Mononuclear cell (primary cell): ENCODE results near the gene IFNLR1. TPM values are rescaled to one million over a fixed set of nuclear protein-coding genes. Genes with fewer than 3 reads are reported as not detected.

ENCODE experiments used
- H3K27me3 ChIP-seq: 2 replicates; pipeline ENCODE4 v1.6.0; 2011; ENCODE audit warnings: low read length, control low read depth; ENCODE audit not compliant: insufficient read depth
- H3K4me1 ChIP-seq: 2 replicates; pipeline ENCODE4 v1.5.1; 2011; ENCODE audit warnings: mild to moderate bottlenecking, low read length, control low read depth; ENCODE audit not compliant: insufficient read depth
- H3K4me3 ChIP-seq: 2 replicates; pipeline ENCODE4 v1.5.1; 2011; ENCODE audit warnings: mild to moderate bottlenecking, low read length, moderate library complexity
- H3K9me3 ChIP-seq: 2 replicates; pipeline ENCODE4 v1.5.1; 2011; ENCODE audit warnings: low read depth, mild to moderate bottlenecking, control low read depth, low read length
- total RNA-seq: library from RNA; depleted of rRNA; stranded (reverse); fragments of >200 nt; gene quantifications from one replicate; pipeline ENCODE4 v1.2.3, GENCODE V29; 2012

Gene IFNLR1
- total RNA-seq, 1 donor, result 1.6 TPM

DNA sequence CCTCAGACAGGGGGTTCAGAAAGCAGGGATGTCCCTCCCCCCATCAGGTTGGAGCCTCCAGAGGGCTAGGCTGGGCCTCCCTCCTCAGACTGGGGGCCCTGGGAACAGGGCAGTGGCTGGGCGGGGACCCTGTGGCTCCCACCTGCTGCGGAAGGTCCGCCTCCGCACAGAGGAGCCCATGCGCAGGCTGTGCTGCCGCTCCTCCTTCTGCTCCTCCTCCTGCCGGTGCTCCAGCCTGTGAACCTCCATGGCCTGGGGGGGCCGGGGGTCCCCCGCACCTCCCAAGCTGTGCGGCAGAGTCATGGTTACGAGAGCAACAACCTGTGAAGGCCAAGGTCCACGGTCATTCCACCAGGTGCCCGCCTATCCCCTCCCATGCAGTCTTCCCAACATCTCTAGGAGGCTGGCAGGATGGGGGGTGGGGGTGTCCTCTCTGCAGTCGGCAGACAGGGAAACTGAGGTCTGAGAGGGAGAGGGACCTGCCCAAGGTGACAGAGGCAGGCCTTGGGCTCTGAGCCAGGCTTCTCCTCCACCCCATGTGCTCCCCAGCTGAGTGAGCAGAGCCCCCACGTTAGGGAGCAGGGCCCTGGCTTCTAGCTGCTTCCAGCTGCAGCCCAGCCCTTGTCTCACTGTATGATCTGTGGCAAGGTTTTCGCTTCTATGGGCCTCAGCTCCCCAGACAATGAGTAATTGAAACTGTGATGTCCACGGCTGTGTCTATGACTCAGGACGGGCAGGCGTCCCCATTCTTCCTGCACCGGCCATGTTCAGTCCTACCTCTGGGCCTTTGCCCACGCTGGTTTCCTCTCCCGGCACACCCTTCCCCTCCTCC is 78.5 kb downstream of the IFNLR1 start:
- Histone ChIP-seq H3K9me3 (no peaks in the 10 kb centered on the region), H3K4me1 (no peaks in the 10 kb centered on the region), H3K27me3 (no peaks in the 10 kb centered on the region), H3K4me3 (no peak overlapping the region)

DNA sequence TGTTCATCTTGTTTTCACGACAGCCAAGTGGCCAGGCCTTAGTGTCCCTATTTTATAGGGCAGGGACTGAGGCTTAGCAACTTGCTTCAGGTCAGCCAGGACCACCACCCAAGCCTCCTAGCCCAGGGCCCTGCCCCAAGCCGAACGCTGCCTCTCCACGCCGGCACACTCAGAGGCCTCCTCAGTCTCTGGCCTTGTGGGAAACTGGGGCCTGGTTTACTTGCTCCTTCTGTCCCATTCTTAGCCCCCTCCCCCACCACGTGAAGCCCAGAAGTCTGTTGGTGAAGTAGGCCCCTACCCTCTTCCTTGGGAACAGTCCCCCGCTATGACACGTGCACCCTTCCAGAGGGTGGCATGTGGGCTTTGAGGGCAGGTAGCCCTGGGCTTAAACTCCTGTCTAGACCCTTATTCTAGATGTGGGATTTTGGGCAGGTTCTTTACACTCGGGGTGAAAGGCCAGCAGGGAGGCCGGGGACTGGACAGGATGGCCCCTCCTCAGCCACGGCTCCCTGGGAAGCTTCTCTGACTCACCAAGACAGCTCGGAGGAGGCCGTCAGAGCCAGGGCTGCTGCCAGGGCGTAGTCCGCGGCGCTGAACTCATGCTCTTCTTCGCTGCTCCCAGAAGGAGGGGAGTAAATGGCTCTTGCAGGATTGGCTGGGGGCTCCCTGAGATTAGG is 79.5 kb downstream of the IFNLR1 start:
- Histone ChIP-seq H3K9me3 (no peaks in the 10 kb centered on the region), H3K27me3 (no peaks in the 10 kb centered on the region), H3K4me1 (no peaks in the 10 kb centered on the region), H3K4me3 (no peak overlapping the region)

DNA sequence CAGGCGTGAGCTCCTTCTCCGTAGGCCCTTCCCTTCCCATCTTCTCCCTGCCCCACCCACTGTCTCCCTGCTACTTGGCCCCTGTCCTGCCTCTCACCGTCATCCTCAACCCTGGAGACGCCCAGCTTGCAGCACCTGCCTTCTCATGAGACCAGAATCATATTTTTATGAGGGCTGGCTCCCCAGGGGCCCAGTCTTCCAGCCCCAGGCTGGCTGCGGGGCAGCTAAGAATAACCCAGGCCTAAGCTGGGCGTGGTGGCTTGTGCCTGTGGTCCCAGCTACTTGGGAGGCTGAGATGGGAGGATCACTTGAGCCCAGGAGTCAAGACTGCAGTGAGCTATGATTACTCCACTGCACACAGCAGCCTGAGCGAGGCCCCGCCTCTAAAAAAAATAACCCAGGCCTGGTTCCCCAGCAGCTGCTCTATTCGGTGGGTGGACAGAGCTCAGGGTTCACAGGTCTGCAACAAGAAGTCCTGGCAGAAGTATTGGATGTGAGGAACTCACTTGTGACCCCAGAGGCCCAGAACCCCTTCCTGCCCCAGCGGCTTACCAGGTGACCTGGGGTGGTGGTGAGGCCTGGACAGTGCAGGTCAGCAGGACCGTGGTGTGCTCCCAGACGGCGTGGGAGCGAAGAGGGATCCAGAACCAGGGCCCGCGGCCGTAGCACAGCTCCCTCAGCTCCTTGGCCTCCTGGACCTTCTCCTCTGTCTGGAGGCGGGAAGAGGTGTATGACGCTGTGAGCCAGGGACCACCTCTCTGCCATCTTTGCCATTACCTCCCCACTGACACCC is 81.5 kb downstream of the IFNLR1 start:
- H3K27me3 ChIP-seq, result no peaks in the 10 kb centered on the region
- H3K9me3 ChIP-seq, result no peaks in the 10 kb centered on the region
- H3K4me1 ChIP-seq, result no peaks in the 10 kb centered on the region
- H3K4me3 ChIP-seq, result no peak overlapping the region

DNA sequence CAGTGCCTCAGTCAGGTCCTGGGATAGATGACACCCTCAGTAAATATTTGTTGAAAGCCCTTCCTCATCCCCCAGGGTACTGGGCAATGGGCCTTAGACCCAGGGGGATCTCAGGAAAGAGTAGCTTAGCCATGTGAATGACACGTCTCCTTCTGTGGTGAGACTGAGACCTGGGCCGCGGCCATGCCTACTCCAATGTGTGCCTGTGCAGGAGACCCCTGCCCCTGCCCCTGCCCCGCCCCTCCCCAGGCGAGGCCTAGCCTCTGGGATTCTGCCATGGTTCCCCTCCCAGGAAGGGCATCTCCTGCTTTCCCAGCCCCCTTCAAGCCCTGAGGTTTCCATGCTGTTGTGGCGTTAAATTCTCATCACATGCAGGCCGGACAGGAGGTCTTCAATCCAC is 82.2 kb downstream of the IFNLR1 start:
- no peaks in the 10 kb centered on the region for H3K9me3 ChIP-seq
- no peaks in the 10 kb centered on the region for H3K27me3 ChIP-seq
- no peak overlapping the region for H3K4me3 ChIP-seq
- no peaks in the 10 kb centered on the region for H3K4me1 ChIP-seq

Other genes with a start within 250 kb of the IFNLR1 start
- 243 TPM for gene PNRC2, start 227.5 kb downstream of the IFNLR1 start, total RNA-seq
- gene SRSF10, start 207.0 kb downstream of the IFNLR1 start, total RNA-seq, result 316 TPM
- gene MYOM3, start 75.2 kb downstream of the IFNLR1 start, total RNA-seq, result not detected
- gene IL22RA1, start 44.1 kb downstream of the IFNLR1 start, total RNA-seq, result not detected
- gene GRHL3, start 132.1 kb upstream of the IFNLR1 start, total RNA-seq, result not detected
- gene STPG1, start 226.5 kb upstream of the IFNLR1 start, total RNA-seq, result 1.6 TPM
- 17.9 TPM for gene NIPAL3, start 228.5 kb upstream of the IFNLR1 start, total RNA-seq